ENCODE data around the gene ATP2C2. TPM values are rescaled to one million over a fixed set of nuclear protein-coding genes. Genes with fewer than 3 reads are reported as not detected.

The ATP2C2 gene
- total and polyA plus RNA-seq, 2 of the 8 experiments (the other 6 are each of a cell fraction or from before 2014, with no cell fraction given): 1.2 to 2.8 TPM

- TF ChIP-seq CREB1 (IDR thresholded peaks at IDR 0.05) (no peak), RBBP5 (IDR thresholded peaks at IDR 0.05; ENCODE audit: borderline replicate concordance, low read depth, low read length) (no peak), SIX5 (IDR thresholded peaks at IDR 0.05; ENCODE audit: low read depth, low read length) (no peak), TEAD4 (IDR thresholded peaks at IDR 0.05; ENCODE audit: low read depth, low read length) (no peak)
Measured at GRCh38 chr16:84354306-84354705, 14.0 kb upstream of the ATP2C2 start (continued).

All from H1 (cell line).